GM18861 (cell line): Measurements from ENCODE around the gene CHD9NB.

ENCODE experiments used
- ATAC-seq: cut with Tn5 transposase; IDR thresholded peaks from one replicate; pipeline ENCODE4 v1.9.1; 2021; ENCODE audit not compliant: unreplicated experiment

Gene CHD9NB

GRCh38 chr16:53035176-53035942 lies 17.3 kb downstream of the CHD9NB start:
- no peak for ATAC-seq

- ATAC-seq, result no peak
These were observed 18.4 kb downstream of the CHD9NB start for GRCh38 chr16:53034306-53034705.

DNA sequence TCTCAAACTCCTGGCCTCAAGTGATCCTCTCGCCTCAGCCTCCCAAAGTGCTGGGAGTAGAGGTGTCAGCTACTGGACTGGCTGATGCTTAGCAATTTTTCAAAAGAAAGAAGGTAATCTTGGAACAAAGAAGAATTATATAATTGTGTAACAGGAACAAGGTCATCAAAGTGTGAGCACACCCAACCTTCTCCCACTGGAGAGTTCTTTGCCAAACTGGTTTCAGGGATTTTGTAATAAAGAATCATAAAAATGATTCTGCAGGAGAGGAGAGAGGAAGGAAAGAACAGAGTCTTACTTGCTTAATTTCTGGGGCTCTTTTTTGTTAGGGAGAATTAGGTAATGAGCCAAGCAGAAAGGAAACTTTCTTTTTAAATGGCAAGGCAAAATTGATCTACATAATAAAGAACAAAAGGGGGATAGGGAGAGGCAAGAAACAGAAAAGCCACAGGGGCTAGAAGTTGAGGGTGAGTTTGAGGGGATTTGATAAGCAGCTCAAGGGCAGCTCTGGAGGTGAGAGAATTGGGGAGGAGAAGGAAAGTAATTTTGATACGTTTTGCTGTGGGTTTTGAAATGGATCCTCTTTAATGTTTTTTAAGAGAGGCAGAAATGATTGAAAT lies 21.3 kb downstream of the CHD9NB start:
- ATAC-seq, result no peak

DNA sequence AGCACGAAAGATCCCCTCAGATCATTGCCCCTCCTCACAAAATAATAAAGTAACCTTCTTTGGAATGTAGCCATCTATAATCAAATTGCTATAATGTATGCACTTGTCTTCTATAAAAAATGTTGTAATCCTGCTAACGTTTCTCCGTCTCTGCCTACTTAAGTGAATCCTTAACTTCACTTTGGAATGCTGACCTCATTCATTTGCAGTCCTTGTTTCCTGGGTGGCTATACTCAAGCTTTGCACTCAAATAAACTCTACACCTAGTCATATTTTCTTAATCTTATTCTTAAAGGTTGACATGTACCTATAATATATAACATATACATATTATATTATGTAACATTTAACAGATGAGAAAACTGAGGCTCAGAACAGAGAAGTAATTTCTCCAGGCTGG lies 22.7 kb downstream of the CHD9NB start:
- ATAC-seq, result no peak

DNA sequence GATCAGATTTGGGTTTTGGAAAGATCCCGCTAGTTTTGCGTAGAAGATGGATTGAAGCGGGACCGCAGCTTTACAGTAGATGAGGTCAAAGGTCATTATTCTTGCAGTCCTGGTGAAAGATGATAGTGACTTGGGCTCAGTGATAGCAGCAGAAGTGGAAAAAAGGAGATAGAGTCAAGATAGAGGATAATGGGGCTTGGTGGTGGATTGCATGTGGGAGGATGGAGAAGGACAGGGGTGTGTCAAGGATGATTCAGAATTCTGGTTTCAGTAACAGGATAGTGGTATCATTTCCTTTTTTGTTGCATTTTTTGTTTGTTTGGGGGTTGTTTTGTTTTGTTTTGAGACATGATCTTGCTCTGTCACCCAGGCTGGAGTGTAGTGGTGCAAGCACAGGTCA lies 28.7 kb downstream of the CHD9NB start:
- ATAC-seq, result no peak

DNA sequence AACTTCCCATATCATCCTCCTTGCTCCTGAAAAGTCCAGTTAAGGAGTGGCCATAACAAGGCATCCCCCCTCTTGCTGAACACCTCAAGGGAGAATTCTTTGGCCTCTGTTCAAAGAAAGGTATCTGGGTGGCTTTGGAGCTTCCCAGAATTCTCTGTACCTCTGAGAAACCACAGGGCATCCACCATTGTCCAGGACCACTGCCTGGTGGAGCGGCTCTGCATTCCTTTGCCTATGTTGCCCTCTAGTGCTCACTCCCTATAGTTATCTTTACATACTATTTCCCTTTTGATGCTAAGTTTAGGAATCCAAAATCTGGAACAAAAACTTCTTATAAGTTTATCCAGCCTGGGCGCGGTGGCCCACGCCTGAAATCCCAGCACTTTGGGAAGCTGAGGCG lies 30.3 kb downstream of the CHD9NB start:
- no peak for ATAC-seq

DNA sequence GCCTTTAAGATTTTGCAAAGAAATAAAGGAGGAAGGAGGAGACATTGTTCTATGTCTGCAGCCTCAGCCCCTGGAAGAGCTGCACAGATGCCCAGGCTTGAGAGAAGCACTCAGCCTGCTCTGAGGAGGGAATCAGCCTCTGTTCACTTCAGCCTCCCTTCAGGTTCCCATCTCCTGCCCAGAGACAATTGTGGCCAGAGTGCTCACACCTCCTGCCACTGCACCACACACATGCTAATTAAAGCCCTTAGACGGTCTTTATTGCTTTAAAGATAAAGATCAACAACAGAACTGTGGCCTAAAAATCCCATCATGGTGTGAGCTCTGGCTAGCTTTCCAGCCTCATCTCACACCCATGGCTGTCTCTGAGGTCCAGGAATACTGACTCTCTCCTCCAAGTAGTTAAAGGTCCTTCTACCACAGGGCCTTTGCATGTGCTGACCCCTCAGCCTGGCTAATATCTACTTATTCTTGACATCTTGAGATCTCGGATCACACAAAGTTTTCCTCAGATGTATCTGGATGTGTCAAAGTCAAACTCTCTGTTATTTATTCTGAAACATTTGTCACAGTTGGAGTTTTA lies 33.8 kb downstream of the CHD9NB start:
- no peak for ATAC-seq

GRCh38 chr16:53014287-53014686 lies 38.4 kb downstream of the CHD9NB start:
- no peak for ATAC-seq

GRCh38 chr16:53007095-53007494 lies 45.6 kb downstream of the CHD9NB start:
- ATAC-seq, result no peak

DNA sequence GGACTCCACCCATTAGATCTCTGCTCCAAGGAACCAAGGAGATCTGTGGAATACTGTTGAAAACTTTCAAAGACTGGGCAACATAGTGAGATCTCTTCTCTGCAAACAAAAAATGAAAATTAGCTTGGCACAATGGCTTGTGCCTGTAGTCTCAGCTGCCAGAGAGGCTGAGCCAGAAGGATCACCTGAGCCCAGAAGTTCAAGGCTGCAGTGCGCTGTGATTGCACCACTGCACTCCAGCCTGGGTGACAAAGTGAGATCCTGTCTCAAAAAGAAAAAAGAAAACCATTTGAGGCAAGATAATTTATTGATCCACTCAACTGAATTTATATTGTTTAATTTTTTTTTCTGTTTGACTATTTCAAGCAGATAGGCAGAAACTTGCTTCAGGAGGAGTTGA lies 54.8 kb downstream of the CHD9NB start:
- ATAC-seq, result no peak

- ATAC-seq, result no peak
These were observed 57.8 kb downstream of the CHD9NB start for GRCh38 chr16:52994942-52995341.

- ATAC-seq, result no peak
These were observed 59.5 kb downstream of the CHD9NB start for GRCh38 chr16:52993179-52993578.

DNA sequence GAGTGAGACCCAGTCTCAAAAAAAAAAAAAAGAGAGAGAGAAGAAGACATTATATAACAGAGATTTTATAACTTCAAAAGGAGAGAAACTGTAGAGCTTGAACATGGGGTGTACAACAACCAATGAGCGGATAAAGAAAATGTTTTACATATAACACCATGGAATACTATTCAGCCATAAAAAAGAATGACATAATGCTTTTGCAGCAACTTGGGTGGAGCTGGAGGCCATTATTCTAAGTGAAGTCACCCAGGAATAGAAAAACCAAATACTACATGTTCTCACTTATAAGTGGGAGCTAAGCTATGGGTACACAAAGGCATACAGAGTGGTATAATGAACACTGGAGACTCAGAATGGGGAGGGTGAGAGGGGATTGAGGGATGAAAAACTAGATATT lies 61.1 kb downstream of the CHD9NB start:
- no peak for ATAC-seq
